HCT116 (cell line): ENCODE results near the gene MYCBP. TPM values are rescaled to one million over a fixed set of nuclear protein-coding genes. Genes with fewer than 3 reads are reported as not detected.

Experiments used
- ATAC-seq: fragments of 200-7000 bp; cut with Tn5 transposase; 2 replicates; pipeline ENCODE4 v1.9.1; 2020; ENCODE audit warnings: mild to moderate bottlenecking, moderate library complexity
- BruUV-seq: library from RNA; stranded (reverse); fragments of 400-500 nt; replicated peaks from 2 replicates; lab custom pipeline; 2021; lab: Mats Ljungman, UMichigan
- CTCF ChIA-PET: fragments of 300-600 bp; sonication (Branson Sonifier 250); formaldehyde crosslinking; loops from one replicate; lab custom pipeline; 2021; ENCODE audit warnings: antibody characterized with exemption; lab: Charles Lee
- POLR2A ChIA-PET: fragments of 300-600, 350-600 bp; sonication (Branson Sonifier 250); formaldehyde crosslinking; loops from one replicate; lab custom pipeline; 2021; ENCODE audit warnings: antibody characterized with exemption; lab: Charles Lee
- RAD21 ChIA-PET, 2 experiments: fragments of 300-600 bp; sonication (Branson Sonifier 250); formaldehyde crosslinking; loops; one replicate each; lab custom pipeline; 2023; ENCODE audit warnings: low total read pairs in 2 of 2; ENCODE audit not compliant: uncharacterized antibody in 2 of 2, unreplicated experiment in 2 of 2, low non-redundant PET in 1 of 2; lab: Charles Lee
- DNase-seq: peaks from one replicate; pipeline ENCODE4 v3.0.0-alpha.2; 2010; ENCODE audit warnings: low read depth, low spot score
- H2AFZ ChIP-seq: fragments of 200-600 bp; shearing (Covaris generic), sonication (generic); 2 replicates; pipeline ENCODE4 v1.6.1; 2017; ENCODE audit warnings: low read depth, mixed run types, mixed read lengths, antibody characterized with exemption, low read length; ENCODE audit not compliant: poor library complexity, severe bottlenecking
- H3K27ac ChIP-seq: 2 replicates; pipeline ENCODE4 v1.5.1; 2012; ENCODE audit warnings: low read depth, low read length
- H3K27me3 ChIP-seq: fragments of 200-600 bp; sonication (generic); 2 replicates; pipeline ENCODE4 v1.6.1; 2016; ENCODE audit warnings: mixed run types, low read length, mixed read lengths; ENCODE audit not compliant: insufficient read depth
- H3K36me3 ChIP-seq, 2 experiments: fragments of 200-500 bp in 1 of 2; fragments of 200-600 bp in 1 of 2; sonication (Bioruptor generic) in 1 of 2; sonication (generic) in 1 of 2; 2 replicates each; pipeline versions ENCODE4 v1.5.1 to v1.6.1; 2014 to 2016; ENCODE audit warnings: low read length in 2 of 2, inconsistent platforms in 1 of 2, mixed read lengths in 1 of 2, mixed run types in 1 of 2; ENCODE audit not compliant: insufficient read depth in 2 of 2, control insufficient read depth in 1 of 2
- H3K4me1 ChIP-seq, 2 experiments: fragments of 200-600 bp in 1 of 2; sonication (generic) in 1 of 2; 2 replicates each; pipeline versions ENCODE4 v1.5.1 to v1.6.1; 2012 to 2017; ENCODE audit warnings: low read length in 2 of 2, inconsistent platforms in 1 of 2, mild to moderate bottlenecking in 1 of 2, mixed read lengths in 1 of 2, mixed run types in 1 of 2, moderate library complexity in 1 of 2; ENCODE audit not compliant: insufficient read depth in 2 of 2, control insufficient read depth in 1 of 2
- H3K4me2 ChIP-seq: fragments of 200-600 bp; sonication (generic); 2 replicates; pipeline ENCODE4 v1.6.1; 2017; ENCODE audit warnings: mixed run types, low read length, mixed read lengths
- H3K4me3 ChIP-seq, 2 experiments: fragments of 200-600 bp in 1 of 2; sonication (generic) in 1 of 2; replicated peaks in 1 of 2; 2 replicates each; pipeline ENCODE4 v1.5.1; 2011 to 2016; ENCODE audit warnings: low read length in 2 of 2, control low read depth in 1 of 2, low read depth in 1 of 2, mild to moderate bottlenecking in 1 of 2, mixed read lengths in 1 of 2, mixed run types in 1 of 2
- H3K79me2 ChIP-seq: fragments of 200-600 bp; sonication (generic); 2 replicates; pipeline ENCODE4 v1.6.1; 2017; ENCODE audit warnings: mild to moderate bottlenecking, mixed run types, low read length, moderate library complexity, mixed read lengths; ENCODE audit not compliant: insufficient read depth
- H3K9ac ChIP-seq: fragments of 200-600 bp; sonication (generic); 2 replicates; pipeline ENCODE4 v1.6.1; 2016; ENCODE audit warnings: low read length, mixed read lengths
- H3K9me2 ChIP-seq: fragments of 200-600 bp; sonication (generic), shearing (Covaris generic); 2 replicates; pipeline ENCODE4 v1.6.1; 2017; ENCODE audit warnings: mixed run types, mild to moderate bottlenecking, moderate library complexity; ENCODE audit not compliant: insufficient read depth
- H3K9me3 ChIP-seq, 2 experiments: fragments of 200-500 bp in 1 of 2; fragments of 200-600 bp in 1 of 2; sonication (Bioruptor generic) in 1 of 2; sonication (generic) in 1 of 2; 2 replicates each; pipeline ENCODE4 v1.6.1; 2014 to 2017; ENCODE audit warnings: low read length in 2 of 2, mixed read lengths in 2 of 2, inconsistent platforms in 1 of 2, low read depth in 1 of 2, mild to moderate bottlenecking in 1 of 2, mixed run types in 1 of 2, moderate library complexity in 1 of 2; ENCODE audit not compliant: control insufficient read depth in 1 of 2, insufficient read depth in 1 of 2
- H4K20me1 ChIP-seq: fragments of 200-600 bp; sonication (generic), shearing (Covaris generic); 2 replicates; pipeline ENCODE4 v1.6.1; 2017; ENCODE audit warnings: mixed run types, mild to moderate bottlenecking, moderate library complexity; ENCODE audit not compliant: insufficient read depth
- CBX3 ChIP-seq: IDR thresholded peaks from 2 replicates; pipeline ENCODE4 v1.6.1; 2012; ENCODE audit warnings: low read depth
- CEBPB ChIP-seq: IDR thresholded peaks from 2 replicates; pipeline ENCODE4 v1.6.1; 2012; ENCODE audit warnings: low read depth
- CTCF ChIP-seq, 3 experiments: fragments of 200-600 bp in 1 of 3; sonication (generic) in 1 of 3; IDR thresholded peaks in 2 of 3; conservative IDR thresholded peaks in 1 of 3; 2 replicates each; pipeline ENCODE4 v1.5.1; 2012 to 2017; ENCODE audit warnings: low read depth in 2 of 3, low read length in 2 of 3, antibody characterized with exemption in 1 of 3, borderline replicate concordance in 1 of 3, control low read depth in 1 of 3, mild to moderate bottlenecking in 1 of 3, mixed read lengths in 1 of 3, mixed run types in 1 of 3, moderate library complexity in 1 of 3; ENCODE audit not compliant: insufficient read depth in 1 of 3
- EGR1 ChIP-seq: IDR thresholded peaks from 2 replicates; pipeline ENCODE4 v1.6.1; 2012; ENCODE audit warnings: low read depth
- ELF1 ChIP-seq: IDR thresholded peaks from 2 replicates; pipeline ENCODE4 v1.6.1; 2012; ENCODE audit warnings: low read depth, borderline replicate concordance
- EZH2 ChIP-seq: fragments of 200-600 bp; sonication (generic); IDR thresholded peaks from 2 replicates; pipeline ENCODE4 v1.6.1; 2017; ENCODE audit warnings: antibody characterized with exemption, mixed run types
- EZH2phosphoT487 ChIP-seq: fragments of 200-600 bp; IDR thresholded peaks from 2 replicates; pipeline ENCODE4 v1.6.1; 2018; ENCODE audit warnings: antibody characterized with exemption, borderline replicate concordance
- MAX ChIP-seq: IDR thresholded peaks from 2 replicates; pipeline ENCODE4 v1.6.1; 2012
- POLR2A ChIP-seq: IDR thresholded peaks from 2 replicates; pipeline ENCODE4 v1.7.0; 2011; ENCODE audit warnings: borderline replicate concordance; ENCODE audit not compliant: insufficient read depth, insufficient read length; ENCODE audit errors: extremely low read depth
- RAD21 ChIP-seq: IDR thresholded peaks from 2 replicates; pipeline ENCODE4 v1.6.1; 2012; ENCODE audit warnings: low read depth, mild to moderate bottlenecking
- SIN3A ChIP-seq: IDR thresholded peaks from 2 replicates; pipeline ENCODE4 v1.6.1; 2012; ENCODE audit warnings: low read depth
- SP1 ChIP-seq: IDR thresholded peaks from 2 replicates; pipeline ENCODE4 v1.6.1; 2012; ENCODE audit warnings: low read depth
- SRF ChIP-seq: IDR thresholded peaks from 2 replicates; pipeline ENCODE4 v1.6.1; 2012; ENCODE audit warnings: low read depth
- TCF7L2 ChIP-seq: IDR thresholded peaks from 2 replicates; pipeline ENCODE4 v1.7.0; 2011; ENCODE audit warnings: borderline replicate concordance, inconsistent platforms; ENCODE audit not compliant: insufficient read depth, insufficient read length; ENCODE audit errors: extremely low read depth
- YY1 ChIP-seq: IDR thresholded peaks from 2 replicates; pipeline ENCODE4 v1.6.1; 2011; ENCODE audit warnings: low read length, low read depth, moderate library complexity, mild to moderate bottlenecking; ENCODE audit not compliant: insufficient replicate concordance; ENCODE audit errors: extremely low read depth
- ZNF274 ChIP-seq: fragments of 200-500 bp; sonication (Bioruptor generic); IDR thresholded peaks from 2 replicates; pipeline ENCODE4 v1.6.1; 2014; ENCODE audit warnings: mild to moderate bottlenecking, low read depth, low read length, inconsistent platforms
- intact Hi-C: fragments of 100-400 bp; cut with micrococcal nuclease; formaldehyde crosslinking; loops from 2 replicates; pipeline ENCODE4 v1.10.0; 2022
- total RNA-seq: library from RNA; stranded (reverse); gene quantifications from one replicate; pipeline ENCODE4 v1.2.1, GENCODE V29; 2021; ENCODE audit not compliant: unreplicated experiment
- TF ChIP-seq, protein P1 (sequence below): IDR thresholded peaks from 2 replicates; pipeline ENCODE4 v1.6.1; 2012
- TF ChIP-seq, protein P2 (sequence below): IDR thresholded peaks from 2 replicates; pipeline ENCODE4 v1.6.1; 2011; ENCODE audit warnings: mild to moderate bottlenecking, low read length, moderate library complexity; ENCODE audit not compliant: insufficient replicate concordance; ENCODE audit errors: extremely low read depth

MYCBP gene
- total RNA-seq, 1 experiment from 2014 or later, result 40.2 TPM

- ChIA-PET CTCF (interaction anchor here (0.9 to 1.4 kb wide), 4 partner anchors 258 to 810 kb away, joined by 3 to 7 read pairs (median 4); no protein-coding TSS in a partner anchor), POLR2A (no interaction called here), RAD21 (interaction anchor here in 1 of 2 experiments (0.6 kb wide), 1 partner anchor 15 kb away, joined by 4 read pairs; no protein-coding TSS in a partner anchor)
- Histone ChIP-seq H3K36me3 (peaks cover 0 to 4% of the 10 kb centered on the region in 2 experiments; a peak in 1 of 4 replicates), H3K27ac (no peak overlapping the region), H2AFZ (no peak overlapping the region), H4K20me1 (no peaks in the 10 kb centered on the region), H3K4me1 (no peaks in the 10 kb centered on the region), H3K9me3 (no peaks in the 10 kb centered on the region), H3K27me3 (peaks cover under 1% of the 10 kb centered on the region; the same call in 1 of the 2 replicates), H3K9ac (no peak overlapping the region), H3K4me3 (no peak overlapping the region), H3K79me2 (no peaks in the 10 kb centered on the region), H3K9me2 (no peaks in the 10 kb centered on the region), H3K4me2 (no peak overlapping the region)
- no TSS peak for BruUV-seq
- no peak for TF ChIP-seq ELF1
- no peak for TF ChIP-seq RAD21
- TF ChIP-seq YY1, result no peak
- TF ChIP-seq, protein P1, sequence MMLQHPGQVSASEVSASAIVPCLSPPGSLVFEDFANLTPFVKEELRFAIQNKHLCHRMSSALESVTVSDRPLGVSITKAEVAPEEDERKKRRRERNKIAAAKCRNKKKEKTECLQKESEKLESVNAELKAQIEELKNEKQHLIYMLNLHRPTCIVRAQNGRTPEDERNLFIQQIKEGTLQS, result no peak
- no peak for TF ChIP-seq POLR2A
- TF ChIP-seq SRF, result no peak
- no peak for TF ChIP-seq MAX
- TF ChIP-seq TCF7L2, result no peak
- no peak for TF ChIP-seq EZH2phosphoT487
- TF ChIP-seq, protein P2, sequence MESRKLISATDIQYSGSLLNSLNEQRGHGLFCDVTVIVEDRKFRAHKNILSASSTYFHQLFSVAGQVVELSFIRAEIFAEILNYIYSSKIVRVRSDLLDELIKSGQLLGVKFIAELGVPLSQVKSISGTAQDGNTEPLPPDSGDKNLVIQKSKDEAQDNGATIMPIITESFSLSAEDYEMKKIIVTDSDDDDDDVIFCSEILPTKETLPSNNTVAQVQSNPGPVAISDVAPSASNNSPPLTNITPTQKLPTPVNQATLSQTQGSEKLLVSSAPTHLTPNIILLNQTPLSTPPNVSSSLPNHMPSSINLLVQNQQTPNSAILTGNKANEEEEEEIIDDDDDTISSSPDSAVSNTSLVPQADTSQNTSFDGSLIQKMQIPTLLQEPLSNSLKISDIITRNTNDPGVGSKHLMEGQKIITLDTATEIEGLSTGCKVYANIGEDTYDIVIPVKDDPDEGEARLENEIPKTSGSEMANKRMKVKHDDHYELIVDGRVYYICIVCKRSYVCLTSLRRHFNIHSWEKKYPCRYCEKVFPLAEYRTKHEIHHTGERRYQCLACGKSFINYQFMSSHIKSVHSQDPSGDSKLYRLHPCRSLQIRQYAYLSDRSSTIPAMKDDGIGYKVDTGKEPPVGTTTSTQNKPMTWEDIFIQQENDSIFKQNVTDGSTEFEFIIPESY, result no peak
- TF ChIP-seq ZNF274, result no peak
- no peak for TF ChIP-seq CTCF (IDR thresholded peaks at IDR 0.05 in 2 of 3, conservative IDR thresholded peaks at IDR 0.05 in 1 of 3; ENCODE audit: borderline replicate concordance in 1 of 3, insufficient read depth in 1 of 3, low read depth in 2 of 3, low read length in 2 of 3)
- no peak for TF ChIP-seq EZH2
- TF ChIP-seq SIN3A, result no peak
- no peak for TF ChIP-seq CBX3
- no peak for TF ChIP-seq CEBPB
- TF ChIP-seq EGR1, result no peak
- no peak for TF ChIP-seq SP1
- DNase-seq (no peak), ATAC-seq (no peak)
- intact Hi-C loops, result loop anchor here (10.0 kb wide), 2 partner anchors 310 to 1140 kb away; partner anchors contain the start of gene CDCA8
These were observed 38.8 kb downstream of the MYCBP start for GRCh38 chr1:38834221-38834782.
